GM13977 (cell line): ENCODE measurements around the gene MTA3.
"Not testable (repeated sequence)": the region's sequence is repeated elsewhere in the genome, so short reads cannot be mapped to it uniquely, and the experiment has no call there.

Experiments used
- DNase-seq: peaks from one replicate; pipeline ENCODE4 v3.0.0; 2012; ENCODE audit warnings: low spot score
- in situ Hi-C: fragments of 300-500 bp; cut with MboI; formaldehyde crosslinking; loops from one replicate; pipeline ENCODE4 v1.12.0; 2022; ENCODE audit warnings: low sequenced_read_pairs, low pct_unique_long_range_greater_than_20kb, mixed read lengths, inconsistent platforms; ENCODE audit not compliant: unreplicated experiment
- TF ChIP-seq, protein P1 (sequence below): IDR thresholded peaks from 2 replicates; pipeline ENCODE4 v1.5.1; 2012; ENCODE audit warnings: mild to moderate bottlenecking, control low read depth; ENCODE audit not compliant: insufficient read depth; ENCODE audit errors: extremely low read depth, missing control alignments

Gene MTA3

DNA sequence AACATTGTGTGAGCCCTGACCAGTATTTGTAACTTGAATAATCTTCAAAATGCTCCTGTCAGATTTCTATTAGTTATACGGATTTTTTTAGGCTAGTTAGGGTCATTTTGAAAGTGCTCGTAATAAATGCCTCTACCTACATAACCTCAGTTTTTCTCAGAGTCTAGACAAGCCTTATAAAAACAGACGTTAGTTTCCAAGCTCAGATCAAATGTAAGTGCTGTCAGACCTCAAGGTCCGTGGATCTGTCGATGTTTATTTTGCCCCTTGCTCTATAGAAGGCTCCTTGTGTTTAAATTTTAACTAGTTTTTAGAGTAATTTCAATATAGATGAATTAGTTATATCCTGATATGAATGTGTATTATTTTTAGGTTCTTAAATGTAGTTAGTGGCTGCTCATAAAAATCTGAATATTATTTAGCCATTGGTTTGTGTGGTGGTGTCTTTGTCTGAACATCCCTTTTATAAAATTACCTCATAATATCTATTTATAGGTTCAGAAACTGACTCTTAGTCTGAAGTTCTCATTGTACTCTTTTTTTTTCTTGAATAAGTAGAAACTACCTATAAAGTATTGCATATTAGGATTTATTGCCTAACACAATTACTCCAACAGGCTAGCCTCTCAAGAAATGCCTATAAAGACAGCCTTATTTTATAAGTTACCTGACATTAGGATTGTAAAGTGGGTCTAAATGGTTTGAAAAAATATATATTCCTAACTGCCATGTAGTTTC lies 71.1 kb downstream of the MTA3 start:
- DNase-seq: peak; percentile 59
- TF ChIP-seq, protein P1, sequence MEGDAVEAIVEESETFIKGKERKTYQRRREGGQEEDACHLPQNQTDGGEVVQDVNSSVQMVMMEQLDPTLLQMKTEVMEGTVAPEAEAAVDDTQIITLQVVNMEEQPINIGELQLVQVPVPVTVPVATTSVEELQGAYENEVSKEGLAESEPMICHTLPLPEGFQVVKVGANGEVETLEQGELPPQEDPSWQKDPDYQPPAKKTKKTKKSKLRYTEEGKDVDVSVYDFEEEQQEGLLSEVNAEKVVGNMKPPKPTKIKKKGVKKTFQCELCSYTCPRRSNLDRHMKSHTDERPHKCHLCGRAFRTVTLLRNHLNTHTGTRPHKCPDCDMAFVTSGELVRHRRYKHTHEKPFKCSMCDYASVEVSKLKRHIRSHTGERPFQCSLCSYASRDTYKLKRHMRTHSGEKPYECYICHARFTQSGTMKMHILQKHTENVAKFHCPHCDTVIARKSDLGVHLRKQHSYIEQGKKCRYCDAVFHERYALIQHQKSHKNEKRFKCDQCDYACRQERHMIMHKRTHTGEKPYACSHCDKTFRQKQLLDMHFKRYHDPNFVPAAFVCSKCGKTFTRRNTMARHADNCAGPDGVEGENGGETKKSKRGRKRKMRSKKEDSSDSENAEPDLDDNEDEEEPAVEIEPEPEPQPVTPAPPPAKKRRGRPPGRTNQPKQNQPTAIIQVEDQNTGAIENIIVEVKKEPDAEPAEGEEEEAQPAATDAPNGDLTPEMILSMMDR: no peak
- in situ Hi-C loops: no loop called here

GRCh38 chr2:42640261-42640660 lies 71.8 kb downstream of the MTA3 start:
- TF ChIP-seq, protein P1: no peak
- no peak for DNase-seq
- in situ Hi-C loops: no loop called here

- in situ Hi-C loops: not testable (repeated sequence)
These were observed 73.9 kb downstream of the MTA3 start for GRCh38 chr2:42642371-42642770.

GRCh38 chr2:42645551-42645950 lies 77.1 kb downstream of the MTA3 start:
- DNase-seq: no peak
- in situ Hi-C loops: no loop called here
- TF ChIP-seq, protein P1: no peak

More at GRCh38 chr2:42642371-42642770, 73.9 kb downstream of the MTA3 start:
- not testable (repeated sequence) for DNase-seq

- TF ChIP-seq, protein P1: no peak
- in situ Hi-C loops: no loop called here
- DNase-seq: no peak
These were observed 80.4 kb downstream of the MTA3 start for GRCh38 chr2:42648796-42649195.

DNA sequence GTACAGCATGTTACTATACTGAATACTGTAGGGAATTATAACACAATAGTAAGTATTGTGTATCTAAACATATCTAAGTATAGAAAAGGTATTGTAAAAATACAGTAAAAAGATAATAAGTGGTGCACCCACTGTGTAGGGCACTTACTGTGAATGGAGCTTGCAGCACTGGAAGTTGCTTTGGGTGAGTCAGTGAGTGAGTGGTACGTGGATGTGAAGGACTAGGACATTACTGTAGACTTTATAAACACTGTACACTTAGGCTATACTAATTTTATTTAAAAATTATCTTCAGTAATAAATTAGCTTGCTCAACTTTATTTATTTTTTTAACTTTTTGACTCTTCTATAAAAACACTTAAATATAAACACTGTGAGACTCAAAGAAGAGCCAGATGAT lies 82.6 kb downstream of the MTA3 start:
- no peak for DNase-seq
- in situ Hi-C loops: no loop called here
- TF ChIP-seq, protein P1: no peak

DNA sequence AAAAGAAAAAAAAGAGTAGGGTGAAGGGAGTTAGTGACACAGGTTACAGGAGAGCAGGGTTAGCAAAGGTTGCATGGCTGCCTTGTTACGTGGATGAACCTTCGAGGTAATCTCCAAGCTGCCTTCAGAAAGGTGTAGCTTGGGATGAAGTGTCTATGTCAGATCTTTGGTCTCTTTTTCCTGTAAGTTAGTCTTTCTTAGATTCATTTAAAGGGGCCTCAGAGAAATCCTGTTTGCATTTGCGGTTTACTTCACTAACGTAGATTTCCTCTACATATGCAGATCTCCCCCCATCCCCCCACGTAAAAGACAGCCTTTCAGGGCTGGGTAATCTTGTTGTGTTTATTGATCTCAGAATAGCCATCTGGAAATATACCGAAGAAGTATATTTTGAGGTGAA lies 83.7 kb downstream of the MTA3 start:
- in situ Hi-C loops: no loop called here
- no peak for DNase-seq

More for the DNA sequence above, 83.7 kb downstream of the MTA3 start:
- TF ChIP-seq, protein P1: no peak
